ENCODE measurements around the gene WWC2.
"Not testable (repeated sequence)": the region's sequence is repeated elsewhere in the genome, so short reads cannot be mapped to it uniquely, and the experiment has no call there.

The WWC2 gene

DNA sequence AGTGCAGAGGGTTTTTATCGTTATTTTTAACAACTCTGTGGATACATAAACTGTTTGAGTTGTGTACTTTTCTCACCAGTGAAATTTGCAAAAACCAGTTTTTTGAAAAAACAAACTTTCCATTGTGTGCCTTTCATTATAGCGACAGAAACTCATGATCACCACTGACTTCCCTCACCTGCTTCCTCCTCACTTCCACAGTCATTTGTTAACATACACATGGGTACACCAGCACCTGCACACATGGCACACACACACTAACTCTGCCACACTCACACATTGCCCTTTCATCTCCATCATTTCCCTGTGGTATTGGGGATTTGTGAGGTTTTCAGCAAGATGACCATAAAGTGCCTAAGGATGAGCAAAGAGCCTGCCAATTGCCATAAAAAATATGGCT lies 200.4 kb downstream of the WWC2 start:
- DNase-seq (ENCODE audit: low spot score): no peak

DNA sequence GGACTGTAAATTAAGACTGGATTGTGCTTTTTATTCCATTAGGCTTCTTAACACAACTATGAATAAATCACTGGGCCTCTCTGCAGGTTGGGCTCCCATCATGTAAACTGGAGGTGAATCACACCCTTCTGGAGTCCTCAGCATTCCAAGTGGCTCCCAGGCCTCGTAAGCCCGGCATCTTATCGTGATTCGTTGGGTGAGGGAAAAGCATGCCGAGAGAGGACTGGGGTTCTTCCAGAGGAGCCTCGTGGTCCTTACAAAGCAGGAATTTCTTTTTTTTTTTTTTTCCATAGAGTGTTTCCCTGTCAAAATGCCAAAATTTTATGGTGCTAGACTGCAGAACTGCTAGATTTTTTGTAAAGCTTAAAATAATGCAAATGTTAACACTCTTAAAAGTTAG lies 201.0 kb downstream of the WWC2 start:
- DNase-seq (ENCODE audit: low spot score): no peak

DNA sequence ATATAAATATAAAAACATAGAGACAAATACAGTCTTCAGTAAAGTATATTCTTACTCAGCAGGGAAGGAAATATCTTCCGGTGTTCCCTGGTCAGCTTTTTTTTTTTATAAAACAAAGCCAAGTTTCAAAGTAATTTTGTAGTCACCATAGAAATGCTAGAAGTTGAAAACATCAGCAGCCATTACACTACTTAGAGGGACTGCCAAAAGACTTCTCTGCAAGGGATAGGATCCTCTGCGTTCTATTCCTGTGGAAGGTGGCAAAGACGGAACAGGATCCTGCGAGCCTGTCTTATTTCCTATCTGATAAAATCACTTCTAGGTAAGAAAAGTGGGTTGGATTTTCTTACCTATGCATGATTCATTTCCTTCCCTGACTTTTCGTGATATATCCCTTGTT lies 201.6 kb downstream of the WWC2 start:
- no peak for DNase-seq (ENCODE audit: low spot score)

DNA sequence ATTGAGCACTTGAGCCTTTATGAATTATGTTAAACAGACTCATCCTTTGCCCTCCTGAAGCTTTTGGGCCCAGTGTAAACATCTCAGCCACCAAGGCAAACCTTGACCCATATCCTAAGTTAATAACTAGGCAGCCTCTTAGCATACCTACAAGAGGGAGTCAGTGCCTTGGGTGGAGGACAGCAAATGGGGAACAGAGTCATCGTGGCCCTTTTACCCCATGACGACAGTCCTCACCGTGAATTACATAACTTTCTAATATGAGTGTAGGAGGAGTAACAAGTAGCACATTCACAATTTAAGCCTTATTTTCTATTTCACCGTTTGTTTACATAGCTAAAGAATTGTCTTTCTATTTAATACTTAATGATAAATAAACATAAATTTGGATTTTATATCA lies 204.2 kb downstream of the WWC2 start:
- DNase-seq (ENCODE audit: low spot score): no peak

DNA sequence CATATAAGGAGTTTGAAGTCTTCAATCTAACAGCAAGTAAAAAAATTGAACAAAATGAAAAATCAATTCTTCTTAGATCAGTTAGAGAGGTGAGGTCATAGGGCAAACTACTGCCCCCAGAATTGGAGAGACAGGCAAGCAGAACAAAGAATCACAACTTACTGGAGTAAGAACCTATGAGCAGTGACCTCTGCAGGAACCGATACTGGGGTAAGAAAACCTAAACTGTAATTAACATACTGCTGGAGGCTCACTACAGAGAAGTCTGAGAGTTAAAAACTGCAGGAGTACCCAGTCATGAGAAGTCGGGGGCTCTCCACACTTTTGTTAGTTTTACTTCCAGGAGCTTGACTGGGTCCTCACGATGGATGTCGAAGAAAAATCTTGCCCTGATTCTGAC lies 205.0 kb downstream of the WWC2 start:
- no peak for DNase-seq (ENCODE audit: low spot score)

DNA sequence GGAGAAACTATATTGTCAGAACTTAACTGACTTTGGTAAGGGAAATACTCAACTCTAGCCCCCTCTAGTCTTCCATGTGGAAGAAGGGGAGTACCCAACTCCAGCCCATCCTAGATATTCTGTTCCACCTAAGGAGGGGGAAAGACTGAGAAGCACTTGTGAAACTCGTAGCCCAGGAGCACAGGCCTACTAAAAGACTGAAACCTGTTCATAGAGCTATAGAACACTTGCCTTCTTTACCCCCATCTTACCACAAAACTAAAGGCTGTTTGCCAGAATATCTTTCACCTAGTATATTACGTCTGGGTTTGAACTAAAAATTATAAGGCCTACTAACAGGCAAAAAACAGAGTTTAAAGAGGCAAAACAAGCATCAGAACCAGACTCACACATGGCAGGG lies 205.5 kb downstream of the WWC2 start:
- DNase-seq (ENCODE audit: low spot score): no peak

DNA sequence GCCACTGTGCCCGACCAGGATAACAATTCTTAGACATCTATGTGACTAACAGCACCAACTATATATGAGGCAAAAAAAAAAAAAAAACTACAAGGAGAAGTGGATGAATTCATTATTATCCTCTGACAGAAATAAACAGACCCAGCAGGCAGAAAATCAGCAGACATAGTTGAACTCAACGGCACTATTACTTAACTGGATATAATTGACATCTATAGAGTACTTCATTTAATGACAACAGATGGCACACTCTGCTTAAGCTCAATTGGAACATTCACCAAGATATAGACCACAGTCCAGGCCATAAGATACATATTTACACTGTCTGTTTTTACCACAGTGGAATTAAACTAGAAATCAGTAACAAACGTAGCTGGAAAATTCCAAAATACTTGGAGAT lies 207.8 kb downstream of the WWC2 start:
- DNase-seq (ENCODE audit: low spot score): no peak

DNA sequence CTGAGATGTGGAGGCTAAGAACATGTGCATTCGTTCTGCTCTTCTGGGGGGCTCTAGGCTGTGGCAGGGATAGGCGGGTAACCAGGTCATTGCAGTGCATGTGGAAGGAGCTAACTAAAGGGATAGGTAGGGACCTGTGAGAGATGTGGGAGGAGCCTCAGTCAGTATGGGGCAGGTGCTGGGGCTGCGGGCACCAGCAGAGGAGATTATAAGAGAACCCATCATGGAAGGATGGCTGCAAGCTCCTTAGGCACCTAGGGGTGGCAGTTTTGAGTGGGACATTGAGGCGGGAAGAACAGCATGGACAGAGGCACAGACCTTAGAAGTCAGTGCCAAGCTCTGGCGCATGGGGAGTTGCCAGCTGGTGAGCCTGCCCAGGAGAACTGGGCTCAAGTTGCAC lies 213.8 kb downstream of the WWC2 start:
- no peak for DNase-seq (ENCODE audit: low spot score)

DNA sequence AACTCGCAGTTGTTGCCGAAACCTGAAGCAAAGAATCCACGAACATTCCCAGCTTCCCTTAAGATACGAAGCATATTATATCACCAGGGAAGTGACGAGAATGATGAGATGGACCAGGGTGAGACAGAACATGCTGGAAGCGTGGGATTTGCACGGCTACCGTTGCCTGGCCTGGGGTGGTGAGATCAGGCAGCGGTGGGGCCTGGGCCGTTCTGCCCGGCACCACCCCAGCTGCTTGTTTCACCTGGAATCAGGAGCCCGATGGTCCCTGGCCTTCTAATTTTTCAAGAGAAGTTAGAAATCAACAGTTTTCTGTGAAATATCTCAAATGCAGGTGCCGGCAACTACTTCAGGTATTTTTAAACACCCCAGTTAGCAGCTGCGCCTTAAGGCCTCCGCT lies 215.3 kb downstream of the WWC2 start:
- DNase-seq (ENCODE audit: low spot score): no peak

DNA sequence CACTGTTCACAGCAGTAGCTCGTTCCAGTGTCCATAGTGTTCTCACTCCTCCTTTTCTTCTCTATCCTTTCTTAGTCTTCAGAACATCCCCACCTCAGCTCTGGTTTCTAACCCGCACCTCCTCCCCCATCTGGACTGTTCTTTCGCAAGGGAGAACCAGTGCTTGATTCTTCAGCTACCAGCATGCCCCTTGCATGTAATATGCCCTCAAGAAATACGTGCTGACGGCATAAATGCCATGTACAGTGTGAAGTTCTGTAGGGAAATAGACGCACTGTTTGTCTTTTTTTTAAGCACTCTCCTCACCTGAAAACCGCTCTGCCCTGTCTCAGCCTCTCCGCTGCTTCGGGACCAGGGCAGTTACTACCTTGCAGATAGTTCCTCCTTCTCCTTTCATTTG lies 215.7 kb downstream of the WWC2 start:
- DNase-seq (ENCODE audit: low spot score): no peak

DNA sequence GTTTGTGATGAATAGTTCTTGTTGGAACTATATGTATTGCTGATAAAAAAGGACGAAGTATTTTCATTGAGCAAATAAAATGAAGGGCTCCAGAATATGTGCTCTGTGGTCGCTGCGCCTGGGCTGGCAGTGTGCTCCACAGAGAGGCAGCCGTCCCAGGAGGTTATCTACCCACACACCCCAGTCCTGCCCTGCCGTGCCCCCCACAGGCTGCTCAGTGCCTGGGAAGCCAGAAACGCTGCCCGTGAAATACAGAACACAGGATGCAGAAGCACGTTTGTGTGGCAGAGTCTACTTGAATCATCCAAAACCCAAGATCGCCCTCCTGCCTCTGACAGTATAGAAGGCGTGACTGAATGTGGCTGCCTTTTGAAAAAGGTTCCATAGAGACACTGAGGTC lies 219.6 kb downstream of the WWC2 start:
- no peak for DNase-seq (ENCODE audit: low spot score)

DNA sequence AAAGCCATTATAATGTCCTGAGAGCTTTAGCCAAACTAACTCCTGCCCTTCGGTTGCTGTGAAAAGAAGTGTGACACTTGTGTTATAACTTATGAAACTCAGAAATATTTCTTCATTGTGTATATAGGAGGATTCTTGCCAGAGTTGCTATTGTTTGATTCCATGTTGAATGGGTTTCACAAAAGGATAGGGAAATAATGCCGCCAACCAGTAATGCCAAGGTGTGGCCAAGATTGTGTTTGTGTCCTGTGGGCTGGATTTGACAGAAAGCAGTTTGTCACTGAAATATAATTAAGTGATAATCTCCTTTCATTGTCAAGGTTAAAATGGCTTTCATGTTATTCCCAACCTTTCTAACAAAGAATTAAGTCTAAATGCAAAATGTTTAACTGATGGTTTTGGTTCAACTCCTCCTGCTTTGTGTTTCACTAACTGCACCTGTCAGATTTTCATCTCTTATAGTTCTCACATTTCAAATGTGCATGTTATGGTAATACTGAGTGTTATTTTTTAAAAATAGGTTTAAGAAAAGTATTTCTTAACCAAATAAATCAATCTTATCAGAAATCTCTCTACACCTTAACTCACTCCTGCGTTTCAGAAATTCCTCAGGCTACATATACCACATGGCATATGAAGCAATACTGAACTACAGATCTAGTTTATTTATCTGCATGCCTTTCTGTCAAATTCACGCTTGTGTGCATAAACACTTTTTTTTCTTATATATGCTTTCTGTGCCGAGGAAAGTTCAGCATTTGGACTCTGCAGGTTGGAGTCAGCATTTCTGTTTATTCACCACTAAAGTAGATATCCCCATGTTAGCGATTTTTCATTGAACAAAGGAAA lies 221.4 kb downstream of the WWC2 start, which contains the start of gene CLDN22:
Gene CLDN22 (minus strand): TSS at position 66 of the 849 bp plus-strand sequence. CDS start 58 bp downstream, at position 8.
- DNase-seq (ENCODE audit: low spot score): no peak

DNA sequence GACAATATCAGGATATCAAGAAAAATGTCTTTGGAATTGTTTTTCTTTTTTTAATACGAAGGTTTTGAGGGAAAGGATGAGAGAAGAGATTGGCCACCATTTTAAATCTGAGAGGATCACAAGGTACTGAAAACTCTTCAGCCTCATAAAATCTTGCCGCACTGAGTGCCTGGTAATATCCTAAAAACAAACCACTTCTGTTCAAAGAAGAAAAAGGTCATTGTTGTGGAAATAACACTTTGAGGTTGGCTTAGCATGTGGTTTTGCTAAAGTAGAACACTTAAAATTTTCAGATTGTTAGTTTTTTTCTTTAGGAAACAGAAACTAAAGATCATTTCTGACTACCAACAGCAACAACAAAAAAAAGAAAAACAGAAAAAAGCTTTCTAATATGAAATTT lies 222.0 kb downstream of the WWC2 start:
- DNase-seq (ENCODE audit: low spot score): no peak

DNA sequence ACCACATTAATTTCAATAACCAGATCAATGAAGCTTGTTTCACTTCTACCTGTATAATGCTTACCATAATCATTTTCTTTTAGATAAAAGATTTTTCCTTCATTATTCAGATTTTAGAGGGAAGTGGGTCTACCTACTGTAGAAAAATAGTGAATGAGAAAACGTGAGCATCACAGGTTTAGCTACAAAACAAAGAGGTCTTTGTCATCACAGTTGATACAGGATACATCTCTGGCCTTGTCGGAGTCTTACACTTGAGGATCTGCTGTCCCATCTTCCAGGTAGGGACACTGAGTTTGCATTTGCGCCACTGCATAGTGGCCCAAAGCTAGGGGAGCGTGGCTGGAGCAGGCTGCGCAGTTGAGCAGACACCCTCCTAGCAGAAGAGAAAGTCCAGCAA lies 222.5 kb downstream of the WWC2 start:
- no peak for DNase-seq (ENCODE audit: low spot score)

DNA sequence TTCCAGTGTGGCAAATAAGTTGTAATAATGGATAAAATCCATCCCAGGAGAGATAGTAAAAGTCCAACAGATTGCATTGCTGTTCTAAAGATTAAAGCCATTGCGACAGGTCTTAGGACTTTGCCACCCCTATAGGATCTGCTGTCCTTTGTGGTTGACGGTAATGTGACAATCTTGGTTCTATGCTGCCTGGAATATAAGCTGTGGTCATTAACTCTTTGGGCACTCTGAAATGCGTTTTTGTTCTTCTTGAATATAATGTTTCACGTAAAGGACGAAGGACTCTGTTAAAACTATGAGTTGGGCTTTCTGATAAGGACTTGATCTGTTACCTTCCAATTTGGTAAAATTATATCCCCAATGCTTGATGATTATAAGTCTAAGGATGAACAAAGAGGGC lies 223.3 kb downstream of the WWC2 start, which contains the start of gene CLDN24:
Gene CLDN24 (minus strand): TSS at position 101 of the 400 bp plus-strand sequence. CDS start 0 bp downstream, at position 101.
- no peak for DNase-seq (ENCODE audit: low spot score)

DNA sequence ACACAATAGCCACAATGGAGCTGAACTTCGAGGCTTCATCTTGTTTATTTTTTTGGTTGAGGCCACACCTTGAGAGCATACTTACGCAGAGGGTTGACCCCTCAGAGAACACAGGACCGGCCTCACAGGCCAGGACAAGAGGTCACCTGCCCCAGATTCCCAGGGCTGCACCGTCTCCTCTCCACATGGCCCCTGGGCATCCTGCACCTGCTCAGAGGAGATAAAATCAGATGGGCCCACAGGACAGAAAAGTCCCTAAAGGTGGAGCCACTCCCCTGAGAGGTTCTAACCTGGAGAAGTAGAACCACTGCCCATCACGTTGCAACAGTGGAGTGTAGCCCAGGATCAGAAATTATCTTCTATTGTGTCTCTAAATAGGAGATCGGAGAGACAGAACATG lies 224.2 kb downstream of the WWC2 start:
- no peak for DNase-seq (ENCODE audit: low spot score)

DNA sequence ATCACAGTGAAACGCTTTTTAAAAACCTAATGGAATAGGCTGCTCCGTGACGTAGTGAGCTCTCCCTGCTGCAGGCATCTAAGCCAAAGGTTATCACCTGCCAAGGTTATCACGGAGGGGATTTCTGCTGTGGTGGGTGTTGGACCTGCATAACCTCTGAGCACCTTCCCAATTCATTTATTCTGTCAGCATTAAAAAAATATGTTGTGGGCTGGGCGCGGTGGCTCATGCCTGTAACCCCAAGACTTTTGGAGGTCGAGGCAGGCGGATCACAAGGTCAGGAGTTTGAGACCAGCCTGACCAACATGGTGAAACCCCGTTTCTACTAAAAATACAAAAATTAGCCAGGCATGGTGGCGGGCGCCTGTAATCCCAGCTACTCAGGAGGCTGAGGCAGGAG lies 225.0 kb downstream of the WWC2 start:
- not testable (repeated sequence) for DNase-seq (ENCODE audit: low spot score)

DNA sequence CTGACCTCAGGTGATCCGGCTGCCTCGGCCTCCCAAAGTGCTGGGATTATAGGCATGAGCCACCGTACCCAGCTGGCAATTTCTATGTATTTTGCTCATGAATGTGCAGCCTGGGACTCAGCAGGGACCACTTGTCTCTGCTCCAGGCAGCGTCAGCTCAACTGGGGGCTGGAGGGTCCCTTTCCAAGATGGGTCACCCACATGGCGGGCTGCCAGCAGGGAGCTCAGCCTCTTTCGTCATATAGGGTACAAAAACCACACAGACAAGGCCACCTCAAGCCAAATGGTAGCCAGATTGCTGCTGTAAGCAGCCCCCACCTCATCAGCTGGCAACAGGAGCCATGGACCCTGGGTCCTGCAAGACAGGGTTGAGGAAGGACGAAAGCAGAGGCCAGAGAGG lies 225.6 kb downstream of the WWC2 start:
- no peak for DNase-seq (ENCODE audit: low spot score)

DNA sequence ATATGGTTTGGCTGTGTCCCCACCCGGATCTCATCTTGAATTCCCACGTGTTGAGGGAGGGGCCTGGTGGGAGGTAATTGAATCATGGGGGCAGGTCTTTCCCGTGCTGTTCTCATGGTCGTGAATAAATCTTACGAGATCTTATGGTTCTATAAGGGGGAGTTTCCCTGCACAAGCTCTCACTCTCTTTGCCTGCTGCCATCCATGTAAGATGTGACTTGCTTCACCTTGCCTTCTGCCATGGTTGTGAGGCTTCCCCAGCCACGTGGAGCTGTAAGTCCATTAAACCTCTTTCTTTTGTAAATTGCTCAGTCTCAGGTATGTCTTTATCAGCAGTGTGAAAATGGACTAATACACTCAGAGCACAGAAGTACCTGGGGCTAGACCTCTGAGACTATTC lies 227.3 kb downstream of the WWC2 start:
- DNase-seq (ENCODE audit: low spot score): not testable (repeated sequence)

DNA sequence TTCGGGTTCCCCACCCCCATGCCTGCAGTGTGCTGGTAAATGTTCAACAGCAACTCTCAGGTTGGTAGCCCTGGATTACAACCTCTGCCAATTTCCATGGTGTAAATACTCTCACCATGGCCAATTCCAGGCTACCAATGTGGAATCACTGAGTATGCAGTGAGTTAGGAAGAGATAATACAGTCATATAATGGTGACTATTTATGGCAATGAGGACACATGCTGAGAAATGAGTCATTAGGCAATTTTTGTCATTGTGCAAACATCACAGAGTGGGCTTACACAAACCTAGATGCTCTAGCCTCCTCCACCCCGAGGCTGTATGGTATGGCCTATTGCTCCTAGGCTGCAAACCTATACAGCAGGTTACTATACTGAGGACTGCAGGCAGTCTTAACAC lies 227.8 kb downstream of the WWC2 start:
- peak; percentile 68 for DNase-seq (ENCODE audit: low spot score)

DNA sequence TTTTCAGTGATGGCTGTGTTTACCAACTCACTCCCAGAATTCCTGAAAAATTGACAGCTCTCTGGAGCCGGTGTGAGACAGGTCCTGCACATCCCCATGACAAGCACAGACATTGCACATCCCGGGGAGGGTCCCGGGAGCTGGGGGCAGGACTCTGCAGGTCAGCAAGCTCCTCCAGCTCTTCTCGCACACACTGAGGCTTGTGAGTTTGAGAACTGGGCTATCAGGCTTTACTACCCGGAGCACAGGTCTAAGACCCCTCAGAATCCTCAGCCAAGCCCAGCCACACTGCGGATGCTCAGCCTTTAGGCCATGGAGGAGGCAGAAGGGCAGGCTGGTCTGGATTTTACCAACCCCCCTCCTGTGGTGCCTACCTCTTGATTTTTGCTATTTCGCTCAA lies 228.8 kb downstream of the WWC2 start:
- no peak for DNase-seq (ENCODE audit: low spot score)

DNA sequence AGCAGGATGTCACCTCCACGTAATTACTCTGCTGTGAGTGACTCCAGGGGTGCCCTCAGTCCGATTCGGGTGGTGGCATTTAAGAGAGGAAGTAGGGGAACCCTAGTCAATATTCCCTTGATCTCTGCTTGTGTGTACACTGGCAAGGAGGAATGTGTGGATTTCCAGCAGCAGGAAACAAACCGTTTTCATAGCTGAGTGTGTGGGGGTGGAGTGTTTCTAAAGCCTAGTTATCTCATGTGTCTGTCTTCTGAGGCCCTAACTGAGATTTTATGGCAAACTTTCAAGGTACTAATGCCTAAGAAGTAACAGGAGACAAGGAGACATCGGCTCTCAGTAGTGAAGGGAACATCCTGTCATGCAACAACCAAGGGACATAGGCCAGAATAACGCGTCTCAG lies 229.8 kb downstream of the WWC2 start:
- DNase-seq (ENCODE audit: low spot score): no peak

DNA sequence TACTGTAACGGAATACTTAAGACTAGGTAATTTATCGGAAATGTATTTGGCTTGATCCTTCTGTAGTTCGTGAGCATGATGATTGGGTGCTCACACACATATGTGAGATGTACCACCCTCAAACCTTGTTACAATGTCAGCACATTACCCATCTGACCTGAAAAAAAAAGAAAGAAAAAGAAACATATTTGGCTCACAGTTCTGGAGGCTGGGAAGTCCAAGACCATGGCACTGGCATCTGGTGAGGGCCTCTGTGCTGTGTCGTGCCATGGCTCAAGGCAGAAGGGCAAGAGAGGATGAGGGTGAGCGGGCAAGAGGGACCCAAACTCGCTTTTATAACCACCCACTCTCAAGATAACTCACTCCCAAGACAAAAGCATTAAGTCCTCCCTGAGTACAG lies 230.2 kb downstream of the WWC2 start:
- DNase-seq (ENCODE audit: low spot score): no peak

Measured in RKO (cell line).